GM10266 (cell line): ENCODE data around the gene SCO2.

ENCODE experiments used
- DNase-seq: peaks from one replicate; pipeline ENCODE4 v3.0.0; 2012; ENCODE audit errors: extremely low spot score
- CTCF ChIP-seq: IDR thresholded peaks from 2 replicates; pipeline ENCODE4 v1.5.1; 2012; ENCODE audit warnings: mild to moderate bottlenecking, low read depth; ENCODE audit not compliant: control insufficient read depth, insufficient read depth; ENCODE audit errors: missing control alignments

SCO2 gene

GRCh38 chr22:50487290-50488005, 38.0 kb downstream of the SCO2 start:
- no peak for TF ChIP-seq CTCF
- DNase-seq, result no peak

GRCh38 chr22:50486561-50487289, 38.7 kb downstream of the SCO2 start, which contains the start of gene MIOX:
MIOX (plus strand) TSS chr22:50486859; CDS start chr22:50486898, 39 bp downstream.
- no peak for TF ChIP-seq CTCF

GRCh38 chr22:50485221-50486131, 39.9 kb downstream of the SCO2 start:
- TF ChIP-seq CTCF, result no peak
- DNase-seq, result no peak

More at GRCh38 chr22:50486561-50487289, 38.7 kb downstream of the SCO2 start, which contains the start of gene MIOX:
- no peak for DNase-seq

GRCh38 chr22:50483977-50484853, 41.2 kb downstream of the SCO2 start:
- no peak for TF ChIP-seq CTCF
- no peak for DNase-seq

GRCh38 chr22:50483556-50483955, 41.8 kb downstream of the SCO2 start:
- DNase-seq, result no peak
- no peak for TF ChIP-seq CTCF

GRCh38 chr22:50483106-50483505, 42.3 kb downstream of the SCO2 start:
- no peak for DNase-seq
- no peak for TF ChIP-seq CTCF
